GM20000 (cell line): ENCODE measurements around the gene RASGRP3.

ENCODE experiments used
- DNase-seq: peaks from one replicate; pipeline ENCODE4 v3.0.0; 2012; ENCODE audit warnings: low spot score
- TF ChIP-seq, protein P1 (sequence below): IDR thresholded peaks from 2 replicates; pipeline ENCODE4 v1.5.1; 2012; ENCODE audit warnings: mild to moderate bottlenecking, control low read depth; ENCODE audit errors: extremely low read depth, missing control alignments

RASGRP3 gene

DNA sequence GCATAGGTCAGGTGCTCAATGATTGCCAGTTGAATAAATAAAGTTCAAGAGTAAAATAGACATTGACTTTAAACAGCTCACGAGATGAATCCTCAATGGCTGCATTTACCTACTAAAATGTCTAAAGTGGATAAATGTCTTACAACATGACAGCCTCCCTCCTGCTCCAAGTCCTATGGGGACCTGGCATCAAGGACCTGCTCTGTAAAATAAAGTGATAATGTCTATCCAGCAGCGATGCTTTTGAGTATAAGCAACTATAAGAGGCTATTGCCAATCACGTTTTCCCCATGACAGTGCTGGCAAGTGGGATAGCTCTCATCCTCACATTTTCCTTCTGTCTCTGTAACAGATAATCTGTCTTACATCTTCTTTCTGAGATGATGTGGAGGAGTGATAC is 37.0 kb downstream of the RASGRP3 start:
- TF ChIP-seq, protein P1, sequence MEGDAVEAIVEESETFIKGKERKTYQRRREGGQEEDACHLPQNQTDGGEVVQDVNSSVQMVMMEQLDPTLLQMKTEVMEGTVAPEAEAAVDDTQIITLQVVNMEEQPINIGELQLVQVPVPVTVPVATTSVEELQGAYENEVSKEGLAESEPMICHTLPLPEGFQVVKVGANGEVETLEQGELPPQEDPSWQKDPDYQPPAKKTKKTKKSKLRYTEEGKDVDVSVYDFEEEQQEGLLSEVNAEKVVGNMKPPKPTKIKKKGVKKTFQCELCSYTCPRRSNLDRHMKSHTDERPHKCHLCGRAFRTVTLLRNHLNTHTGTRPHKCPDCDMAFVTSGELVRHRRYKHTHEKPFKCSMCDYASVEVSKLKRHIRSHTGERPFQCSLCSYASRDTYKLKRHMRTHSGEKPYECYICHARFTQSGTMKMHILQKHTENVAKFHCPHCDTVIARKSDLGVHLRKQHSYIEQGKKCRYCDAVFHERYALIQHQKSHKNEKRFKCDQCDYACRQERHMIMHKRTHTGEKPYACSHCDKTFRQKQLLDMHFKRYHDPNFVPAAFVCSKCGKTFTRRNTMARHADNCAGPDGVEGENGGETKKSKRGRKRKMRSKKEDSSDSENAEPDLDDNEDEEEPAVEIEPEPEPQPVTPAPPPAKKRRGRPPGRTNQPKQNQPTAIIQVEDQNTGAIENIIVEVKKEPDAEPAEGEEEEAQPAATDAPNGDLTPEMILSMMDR = no peak
- DNase-seq = no peak

DNA sequence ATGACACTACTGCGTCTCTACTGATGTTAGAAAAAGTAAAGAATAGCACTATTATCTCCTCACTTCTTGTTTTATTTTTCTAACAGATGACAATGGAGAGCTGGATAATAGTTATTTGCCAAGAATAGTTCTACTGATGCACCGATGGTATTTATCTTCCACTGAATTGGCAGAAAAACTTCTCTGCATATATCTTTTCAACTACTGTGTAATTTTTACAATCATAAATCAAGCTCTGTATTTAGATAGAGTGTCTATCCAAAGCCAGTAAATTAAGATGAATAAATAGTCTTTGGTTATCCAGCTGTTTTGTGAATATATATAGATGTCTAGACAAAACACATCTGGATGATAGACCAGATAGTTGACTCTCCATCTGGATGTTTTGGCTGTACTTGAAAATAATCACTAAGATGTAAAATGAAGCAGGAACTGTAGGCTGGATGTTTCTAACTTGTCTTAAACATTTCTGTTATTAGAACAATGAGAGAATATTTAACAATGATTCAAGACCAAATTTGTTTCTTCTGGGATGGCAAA is 40.1 kb downstream of the RASGRP3 start:
- TF ChIP-seq, protein P1 = no peak
- DNase-seq = no peak

DNA sequence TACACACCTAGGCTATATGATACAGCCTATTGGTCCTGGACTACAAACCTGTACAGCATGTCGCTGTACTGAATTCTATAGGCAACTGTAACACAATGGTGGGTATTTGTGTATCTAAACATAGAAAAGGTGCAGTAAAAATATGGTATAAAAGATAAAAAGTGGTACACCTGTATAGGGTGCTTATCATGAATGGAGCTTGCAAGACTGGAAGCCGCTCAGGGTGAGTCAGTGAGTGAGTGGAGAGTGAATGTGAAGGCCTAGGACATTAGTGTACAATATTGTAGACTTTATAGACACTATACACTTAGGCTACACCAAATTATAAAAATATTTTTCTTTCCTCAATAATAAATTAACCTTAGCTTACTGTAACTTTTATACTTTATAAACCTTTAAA is 41.8 kb downstream of the RASGRP3 start:
- DNase-seq = no peak
- TF ChIP-seq, protein P1 = no peak

DNA sequence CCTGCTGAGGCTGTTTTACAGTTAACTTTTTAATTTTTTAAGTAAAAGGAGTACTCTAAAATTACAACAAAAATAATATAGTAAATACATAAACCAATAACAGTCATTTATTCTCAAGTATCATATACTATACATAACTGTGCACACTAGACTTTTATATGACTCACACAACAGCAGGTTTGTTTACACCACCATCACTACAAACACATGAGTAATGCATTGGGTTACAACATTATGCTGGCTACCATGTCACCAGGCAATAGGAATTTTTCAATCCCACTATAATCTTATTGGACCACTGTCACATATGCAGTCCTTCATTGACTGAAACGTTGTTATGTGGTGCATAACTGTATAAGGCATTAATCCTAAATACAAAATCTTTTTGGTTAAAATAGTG is 42.5 kb downstream of the RASGRP3 start:
- TF ChIP-seq, protein P1 = no peak
- DNase-seq = no peak

DNA sequence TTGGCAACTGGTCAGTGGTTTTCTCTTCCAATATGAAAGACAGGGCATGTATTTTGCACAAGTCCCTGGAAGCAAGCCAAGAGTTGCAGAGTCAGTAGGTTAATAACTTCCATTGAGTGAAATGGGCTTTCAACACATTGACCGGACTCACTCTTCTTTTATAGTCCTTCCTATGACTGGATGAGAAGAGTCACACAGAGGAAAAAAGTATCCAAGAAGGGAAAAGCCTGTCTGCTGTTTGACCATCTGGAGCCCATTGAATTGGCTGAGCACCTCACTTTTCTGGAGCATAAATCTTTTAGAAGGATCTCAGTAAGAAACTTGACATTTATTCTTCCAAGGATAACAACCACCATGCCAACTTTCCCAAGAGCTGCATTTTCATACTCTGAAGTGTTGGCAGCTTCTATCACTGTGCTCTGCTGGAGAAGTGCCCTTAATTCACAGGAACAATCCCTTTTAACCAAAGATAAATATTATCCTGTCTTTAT is 45.4 kb downstream of the RASGRP3 start:
- TF ChIP-seq, protein P1 = no peak
- DNase-seq = no peak

DNA sequence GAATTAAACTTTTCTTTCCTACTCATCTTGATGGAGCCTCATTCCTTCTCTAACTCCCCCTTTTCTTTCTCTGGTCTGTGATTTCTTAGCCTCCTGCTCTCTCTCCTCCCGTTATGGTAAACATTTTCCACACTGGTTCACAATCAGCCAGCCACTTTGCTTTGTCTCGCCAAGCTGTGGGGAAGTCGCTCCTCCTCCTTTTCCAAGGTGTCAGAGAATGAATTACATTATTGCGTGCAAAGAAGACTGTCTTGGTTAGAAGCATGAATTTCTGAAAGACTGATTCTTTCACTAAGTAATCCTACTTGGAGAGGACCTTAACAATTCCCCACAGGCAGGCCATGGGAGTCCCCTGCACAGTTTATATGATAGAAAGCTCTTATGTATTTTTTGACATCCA is 46.1 kb downstream of the RASGRP3 start:
- DNase-seq = no peak
- TF ChIP-seq, protein P1 = no peak

DNA sequence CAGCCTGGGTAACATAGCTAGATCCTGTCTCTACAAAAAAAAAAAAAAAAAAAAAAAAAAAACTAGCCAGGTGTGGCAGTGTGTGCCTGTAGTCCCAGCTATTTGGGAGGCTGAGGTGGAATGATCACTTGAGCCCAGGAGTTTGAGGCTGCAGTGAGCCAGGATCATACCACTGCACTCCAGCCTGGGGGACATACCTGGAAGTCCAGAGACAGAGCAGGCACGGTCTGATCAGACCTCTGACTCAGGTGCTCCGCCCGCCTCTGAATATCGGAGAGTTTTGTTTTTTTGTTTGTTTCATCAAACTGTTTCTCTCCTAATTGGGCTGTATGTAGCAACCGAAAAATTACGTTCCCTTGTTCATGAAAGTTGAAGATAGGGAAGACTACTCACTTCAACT is 49.2 kb downstream of the RASGRP3 start:
- TF ChIP-seq, protein P1 = no peak
- DNase-seq = no peak
